Measurements from ENCODE around the gene SH3PXD2A. TPM values are rescaled to one million over a fixed set of nuclear protein-coding genes. Genes with fewer than 3 reads are reported as not detected.

The SH3PXD2A gene
- total and polyA plus RNA-seq, 8 donors: 3.9 to 16.4 (median 8.0) TPM

DNA sequence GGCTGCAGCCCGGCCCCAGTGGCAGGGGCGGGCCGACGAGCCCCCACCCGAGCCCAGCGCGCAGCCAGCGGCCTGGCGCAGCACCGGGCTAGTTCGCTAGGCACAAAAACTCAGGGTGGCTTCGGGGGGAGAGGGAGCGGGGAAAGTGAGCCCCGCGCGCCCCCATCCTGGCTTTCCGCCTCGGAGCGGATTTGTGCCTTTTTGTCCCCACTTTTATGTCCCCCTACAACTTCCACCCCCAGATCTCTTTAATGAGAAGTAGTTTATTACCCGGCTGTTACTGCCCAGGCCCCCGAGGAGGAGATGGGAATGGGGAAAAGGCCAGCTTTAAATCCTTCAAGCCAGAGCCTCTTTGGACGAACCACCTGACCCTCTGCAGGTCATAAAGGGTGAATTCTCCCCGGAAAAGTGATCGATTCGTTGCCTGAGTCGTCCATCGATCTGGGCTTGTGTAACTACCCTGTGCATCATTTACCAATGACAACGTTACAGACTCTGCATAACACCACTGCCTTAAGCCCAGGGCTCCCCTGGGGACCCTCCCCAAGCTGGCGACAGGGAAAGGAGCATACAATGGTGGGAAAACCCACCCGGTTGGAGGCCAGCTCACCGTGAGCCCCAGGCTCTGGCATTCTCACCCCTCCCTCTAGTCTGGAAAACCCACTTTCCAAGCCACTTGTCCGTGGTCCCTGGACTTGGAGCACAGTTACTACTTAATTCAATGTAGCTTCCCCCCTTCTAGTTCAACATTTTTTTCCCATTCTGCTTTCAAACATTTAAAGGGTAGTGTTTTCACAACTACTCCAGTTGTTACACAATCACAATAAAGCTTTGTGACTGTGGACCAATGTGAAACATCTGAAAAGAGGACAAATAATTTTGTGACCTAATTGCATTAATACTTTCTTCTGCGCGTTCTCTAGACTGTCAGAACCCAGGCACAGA lies 748 bp upstream of the SH3PXD2A start:
- peaks cover 0 to 12% (median 0%) of the 10 kb centered on the region in 3 donors for H3K4me1 ChIP-seq
- no peaks in the 10 kb centered on the region for H3K36me3 ChIP-seq
- ATAC-seq (peak in 3 of 4 donors; percentile 2 to 28 (median 15)), FAIRE-seq (no peak), DNase-seq (no peak)
- TF ChIP-seq, protein P1, sequence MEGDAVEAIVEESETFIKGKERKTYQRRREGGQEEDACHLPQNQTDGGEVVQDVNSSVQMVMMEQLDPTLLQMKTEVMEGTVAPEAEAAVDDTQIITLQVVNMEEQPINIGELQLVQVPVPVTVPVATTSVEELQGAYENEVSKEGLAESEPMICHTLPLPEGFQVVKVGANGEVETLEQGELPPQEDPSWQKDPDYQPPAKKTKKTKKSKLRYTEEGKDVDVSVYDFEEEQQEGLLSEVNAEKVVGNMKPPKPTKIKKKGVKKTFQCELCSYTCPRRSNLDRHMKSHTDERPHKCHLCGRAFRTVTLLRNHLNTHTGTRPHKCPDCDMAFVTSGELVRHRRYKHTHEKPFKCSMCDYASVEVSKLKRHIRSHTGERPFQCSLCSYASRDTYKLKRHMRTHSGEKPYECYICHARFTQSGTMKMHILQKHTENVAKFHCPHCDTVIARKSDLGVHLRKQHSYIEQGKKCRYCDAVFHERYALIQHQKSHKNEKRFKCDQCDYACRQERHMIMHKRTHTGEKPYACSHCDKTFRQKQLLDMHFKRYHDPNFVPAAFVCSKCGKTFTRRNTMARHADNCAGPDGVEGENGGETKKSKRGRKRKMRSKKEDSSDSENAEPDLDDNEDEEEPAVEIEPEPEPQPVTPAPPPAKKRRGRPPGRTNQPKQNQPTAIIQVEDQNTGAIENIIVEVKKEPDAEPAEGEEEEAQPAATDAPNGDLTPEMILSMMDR (IDR thresholded peaks at IDR 0.05): no peak
- 16 to 23% methylated on average over 29 to 34 of the region's 34 CpGs for WGBS, 2 donors
- H3K4me3 ChIP-seq: peak overlapping the region; percentile 15 to 57 (median 50)
- H3K9me3 ChIP-seq: no peaks in the 10 kb centered on the region
- H3K27ac ChIP-seq: peak overlapping the region in 2 of 4 donors; percentile 69 to 72
- intact Hi-C loops (cut with DNase I): no loop called here
- H3K27me3 ChIP-seq: no peaks in the 10 kb centered on the region

- Histone ChIP-seq H3K9me3 (no peaks in the 10 kb centered on the region), H3K27ac (peak overlapping the region; percentile 39 to 72 (median 58)), H3K36me3 (no peaks in the 10 kb centered on the region), H3K4me3 (peak overlapping the region; percentile 31 to 57 (median 50)), H3K4me1 (peaks cover 0 to 12% (median 0%) of the 10 kb centered on the region in 3 donors), H3K27me3 (no peaks in the 10 kb centered on the region)
- ATAC-seq (peak; percentile 10 to 31 (median 22)), DNase-seq (peak in 2 of 6 donors; percentile 71 to 79), FAIRE-seq (no peak)
- TF ChIP-seq, protein P1 (IDR thresholded peaks at IDR 0.05): no peak
- intact Hi-C loops (cut with DNase I): no loop called here
- WGBS, 2 donors: 6% methylated on average over 40 to 53 of the region's 53 CpGs
These were observed 537 bp downstream of the SH3PXD2A start for GRCh38 chr10:103854686-103855391.

- peak overlapping the region in 2 of 4 donors; percentile 64 to 72 for H3K27ac ChIP-seq
These were observed 1.1 kb downstream of the SH3PXD2A start for GRCh38 chr10:103854265-103854685.

DNA sequence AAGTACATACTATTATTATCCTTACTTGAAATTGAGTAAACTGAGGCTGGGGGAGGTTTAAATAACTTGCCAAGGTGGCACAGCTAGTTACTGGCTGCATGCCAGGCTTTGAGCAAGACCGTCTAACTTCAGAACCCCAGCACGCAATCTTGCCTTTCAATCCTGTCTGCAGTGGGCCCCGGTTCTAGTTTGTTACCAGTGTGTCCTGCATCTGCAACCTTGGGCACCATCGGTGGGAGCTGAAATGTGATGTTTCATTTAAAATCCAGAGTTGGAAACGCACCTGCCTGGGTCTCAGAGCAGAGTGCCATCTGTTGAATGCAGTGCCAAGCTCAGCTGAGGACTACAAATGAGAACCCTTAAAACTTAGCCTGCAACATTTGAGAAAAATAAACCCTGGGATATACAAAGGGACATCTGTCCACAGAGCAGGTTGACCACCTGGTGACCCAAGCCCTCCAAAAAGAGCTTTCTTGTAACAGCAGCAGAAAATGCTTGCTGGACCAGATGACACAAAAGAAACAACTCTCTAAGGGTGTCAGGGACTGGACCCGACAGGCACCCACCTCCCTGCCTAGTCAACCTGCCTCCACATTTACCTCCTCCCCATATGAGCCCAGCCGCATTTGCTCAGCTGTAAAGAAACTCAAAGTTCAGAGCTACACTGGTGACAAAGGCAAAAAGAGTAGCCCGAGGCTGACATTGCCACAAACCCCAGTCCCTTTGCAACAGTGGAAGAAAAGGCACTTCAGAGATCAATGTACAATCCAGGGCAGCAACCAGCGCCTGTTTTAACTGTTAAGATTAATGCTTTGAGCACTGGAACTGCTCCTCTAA lies 1.7 kb downstream of the SH3PXD2A start:
- Histone ChIP-seq H3K4me1 (peaks cover 0 to 12% (median 0%) of the 10 kb centered on the region in 3 donors), H3K27ac (peak overlapping the region in 2 of 4 donors; percentile 6 to 72), H3K4me3 (peak overlapping the region in 2 of 4 donors; percentile 54 to 57), H3K9me3 (no peaks in the 10 kb centered on the region), H3K36me3 (no peaks in the 10 kb centered on the region), H3K27me3 (no peaks in the 10 kb centered on the region)
- no peak for DNase-seq
- no peak for ATAC-seq
- no peak for FAIRE-seq
- WGBS, 2 donors: 42 to 47% methylated on average over 9 of the region's 9 CpGs
- TF ChIP-seq, protein P1 (IDR thresholded peaks at IDR 0.05): no peak
- intact Hi-C loops (cut with DNase I): no loop called here

More at GRCh38 chr10:103854265-103854685, 1.1 kb downstream of the SH3PXD2A start:
- FAIRE-seq (no peak), DNase-seq (no peak), ATAC-seq (no peak)
- TF ChIP-seq, protein P1 (IDR thresholded peaks at IDR 0.05): no peak
- Histone ChIP-seq H3K4me3 (peak overlapping the region in 3 of 4 donors; percentile 47 to 57 (median 54)), H3K36me3 (no peaks in the 10 kb centered on the region), H3K4me1 (peaks cover 0 to 12% (median 0%) of the 10 kb centered on the region in 3 donors), H3K9me3 (no peaks in the 10 kb centered on the region), H3K27me3 (no peaks in the 10 kb centered on the region)
- intact Hi-C loops (cut with DNase I): no loop called here
- 15 to 20% methylated on average over 13 of the region's 13 CpGs for WGBS, 2 donors

Data from pancreas (tissue), 10 donors.